Hypothalamus (tissue), 51 donors: ENCODE results near the gene VPS18.
A peak's percentile ranks its signal among the peaks of the same experiment; 100 is the strongest.

ENCODE experiments used
- DNase-seq, 51 donors: peaks; one replicate each; lab custom pipeline; 2025; lab: John Stamatoyannopoulos, UW

Gene VPS18

GRCh38 chr15:40918146-40918798, 24.0 kb downstream of the VPS18 start:
- DNase-seq = no peak

DNA sequence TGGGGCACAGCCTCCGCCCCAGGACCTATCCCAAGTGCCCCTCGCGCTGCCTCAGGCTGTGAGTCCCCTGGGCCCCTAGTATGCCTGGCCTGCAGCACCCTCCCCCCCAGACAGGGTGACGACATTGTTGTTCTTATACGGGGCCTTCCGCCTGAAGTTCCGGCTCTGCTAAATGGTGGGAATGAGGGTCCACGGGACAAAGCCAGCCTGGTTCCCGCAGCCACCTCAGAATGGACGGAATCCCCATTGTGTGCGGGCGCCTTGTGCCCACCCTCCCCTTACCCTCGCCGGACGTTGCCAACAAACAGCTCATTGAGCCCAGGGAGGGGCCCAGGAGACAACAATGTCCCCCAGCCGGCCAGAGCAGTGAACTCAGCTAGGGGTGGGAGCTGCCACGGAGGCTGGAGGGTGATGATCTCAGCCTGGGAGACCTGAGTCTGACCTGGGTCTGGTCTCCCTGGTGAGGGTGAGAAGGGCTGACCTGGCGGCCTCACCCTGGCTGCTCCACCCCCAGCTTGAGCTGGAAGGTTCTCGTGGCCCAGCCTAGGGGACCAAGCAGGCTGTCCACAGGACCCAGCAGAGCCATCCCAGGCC, 24.6 kb downstream of the VPS18 start:
- no peak for DNase-seq

DNA sequence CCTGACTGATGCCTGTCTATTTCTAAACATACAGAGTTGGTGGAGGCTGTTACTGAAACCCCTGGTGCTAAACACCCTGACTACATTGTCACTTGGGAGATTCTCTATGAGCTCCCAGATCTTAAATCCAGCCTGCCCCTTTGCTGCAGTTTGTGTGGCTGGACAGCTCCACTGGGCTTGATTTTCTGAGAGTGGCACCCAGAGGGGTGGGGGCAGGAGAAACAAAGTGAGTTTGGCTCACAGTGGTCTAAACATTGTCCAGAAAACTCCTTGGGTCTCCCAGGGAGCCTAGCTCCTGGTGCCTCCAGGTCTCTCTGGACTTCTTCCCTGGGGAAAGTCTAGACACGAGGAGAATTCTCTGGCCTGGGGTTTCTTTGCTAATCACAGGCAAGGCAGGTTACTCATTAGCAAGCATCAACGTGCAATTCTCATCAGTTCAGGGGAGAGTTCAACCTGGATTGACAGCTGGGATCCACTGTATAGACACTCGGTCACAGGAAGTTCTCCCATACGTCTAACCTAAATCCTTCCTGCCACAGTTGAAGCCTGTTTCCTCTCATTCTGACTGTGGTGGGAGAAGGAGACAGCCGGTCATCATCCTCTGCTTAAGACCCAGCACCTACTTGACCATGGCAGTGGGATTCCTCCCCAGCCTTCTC, 27.8 kb downstream of the VPS18 start:
- no peak for DNase-seq

DNA sequence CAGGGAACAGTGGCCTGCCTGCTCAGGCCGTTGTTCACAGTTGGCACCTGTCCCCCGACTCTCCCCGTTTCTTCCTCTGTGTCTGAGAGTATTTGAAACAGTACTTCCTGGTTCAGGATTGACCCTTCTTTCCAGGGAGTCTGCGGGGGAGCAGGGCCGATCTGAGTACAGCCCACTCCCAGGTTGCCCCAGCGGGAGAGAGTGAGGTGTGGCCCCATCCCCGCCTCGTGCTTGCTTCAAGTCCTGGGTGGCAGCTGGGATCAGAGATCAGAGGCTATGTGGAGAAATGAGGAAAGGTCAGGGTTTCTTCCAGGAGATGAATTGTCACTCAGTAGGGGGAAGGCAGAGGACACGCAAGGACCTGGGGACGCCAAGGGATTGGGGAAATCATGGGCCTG, 28.4 kb downstream of the VPS18 start:
- no peak for DNase-seq

DNA sequence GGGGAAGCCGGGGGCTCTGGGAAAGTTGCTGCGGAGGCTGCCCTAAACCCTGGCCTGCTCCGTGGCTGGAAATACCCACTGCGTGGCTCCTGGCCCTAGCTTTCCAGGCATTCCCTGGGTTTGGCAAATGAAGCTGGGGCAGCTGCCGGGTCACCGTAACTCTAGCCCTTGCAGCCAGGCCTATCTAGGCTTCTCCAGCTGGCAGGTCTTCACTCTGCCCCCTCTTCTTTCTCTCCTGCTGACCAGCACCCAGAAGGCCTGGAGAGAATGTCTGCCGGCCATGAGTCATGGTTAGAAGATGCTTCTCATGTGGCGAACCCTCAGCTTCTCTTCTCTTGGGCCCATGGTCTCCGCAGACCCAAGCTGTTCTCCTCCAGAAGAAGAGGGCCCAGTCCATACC, 29.3 kb downstream of the VPS18 start:
- DNase-seq = no peak

DNA sequence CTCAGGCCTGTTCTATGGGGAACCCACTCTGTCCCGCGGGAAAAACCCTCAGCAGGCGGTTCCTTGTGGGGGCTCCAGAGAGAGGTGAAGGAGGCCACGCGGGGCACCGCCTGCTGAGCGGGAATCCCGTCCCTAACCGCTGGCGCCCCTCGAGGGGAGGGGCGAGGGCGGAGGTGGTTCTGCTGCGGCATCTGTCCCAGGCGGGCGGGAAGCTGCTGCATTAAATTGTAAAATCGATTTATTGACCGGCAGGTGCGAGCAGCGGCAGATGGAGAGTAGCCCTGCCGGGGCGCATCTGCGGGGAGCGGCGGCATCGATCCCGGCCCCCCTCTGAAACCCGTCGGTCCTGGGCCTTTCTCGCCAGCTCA, 31.2 kb downstream of the VPS18 start:
- no peak for DNase-seq

GRCh38 chr15:40925863-40926658, 31.8 kb downstream of the VPS18 start:
- peak in 29 of 51 donors; percentile 10 to 65 (median 40) for DNase-seq

GRCh38 chr15:40926659-40927494, 32.6 kb downstream of the VPS18 start:
- DNase-seq = no peak

- no peak for DNase-seq
These were observed 33.2 kb downstream of the VPS18 start for GRCh38 chr15:40927495-40927872.

DNA sequence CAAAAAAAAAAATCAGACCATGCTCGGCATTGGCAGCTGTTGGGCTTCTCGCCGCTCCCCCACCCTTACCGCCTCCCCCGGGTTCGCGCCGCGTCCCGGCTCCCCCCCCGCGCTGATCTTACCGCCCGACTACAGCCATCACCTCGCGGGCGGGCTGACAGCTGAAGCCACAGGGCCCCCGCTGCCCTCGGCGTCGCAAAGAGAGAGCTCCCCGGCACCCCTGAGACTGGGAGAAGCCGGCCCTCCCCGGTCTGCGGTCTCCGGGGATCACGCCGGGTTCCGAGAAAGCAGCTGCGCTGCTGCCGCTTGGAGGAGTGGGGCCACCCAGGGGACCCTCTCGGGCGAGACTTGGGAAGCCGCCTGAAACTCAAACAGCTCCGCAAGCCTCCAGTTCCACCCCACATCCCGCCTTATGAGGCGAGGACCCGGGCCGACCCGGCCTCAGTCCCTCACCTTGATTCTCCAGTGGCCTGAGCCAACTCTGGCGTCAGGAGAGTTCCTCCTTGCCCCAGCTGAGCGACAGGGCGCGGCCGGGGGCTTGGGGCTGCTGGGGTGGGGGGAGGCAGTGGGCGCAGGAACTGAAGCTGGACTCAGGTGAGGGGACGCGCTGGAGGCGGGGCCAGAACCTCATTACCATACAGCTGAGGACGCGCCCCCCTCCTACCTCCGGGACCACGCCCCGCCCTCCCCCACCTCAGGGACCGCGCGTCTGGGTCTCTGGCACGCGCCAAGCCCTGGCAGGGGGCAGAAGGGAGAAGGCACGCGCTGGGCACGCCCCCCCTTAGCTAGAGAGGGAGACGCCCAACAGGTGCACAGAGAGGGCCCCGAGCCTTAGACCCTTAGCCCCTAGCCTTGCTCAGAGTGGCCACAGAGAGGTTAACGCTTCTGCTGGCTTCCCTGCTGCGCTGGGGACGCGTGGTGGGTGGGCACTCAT, 33.9 kb downstream of the VPS18 start:
- DNase-seq = no peak

DNA sequence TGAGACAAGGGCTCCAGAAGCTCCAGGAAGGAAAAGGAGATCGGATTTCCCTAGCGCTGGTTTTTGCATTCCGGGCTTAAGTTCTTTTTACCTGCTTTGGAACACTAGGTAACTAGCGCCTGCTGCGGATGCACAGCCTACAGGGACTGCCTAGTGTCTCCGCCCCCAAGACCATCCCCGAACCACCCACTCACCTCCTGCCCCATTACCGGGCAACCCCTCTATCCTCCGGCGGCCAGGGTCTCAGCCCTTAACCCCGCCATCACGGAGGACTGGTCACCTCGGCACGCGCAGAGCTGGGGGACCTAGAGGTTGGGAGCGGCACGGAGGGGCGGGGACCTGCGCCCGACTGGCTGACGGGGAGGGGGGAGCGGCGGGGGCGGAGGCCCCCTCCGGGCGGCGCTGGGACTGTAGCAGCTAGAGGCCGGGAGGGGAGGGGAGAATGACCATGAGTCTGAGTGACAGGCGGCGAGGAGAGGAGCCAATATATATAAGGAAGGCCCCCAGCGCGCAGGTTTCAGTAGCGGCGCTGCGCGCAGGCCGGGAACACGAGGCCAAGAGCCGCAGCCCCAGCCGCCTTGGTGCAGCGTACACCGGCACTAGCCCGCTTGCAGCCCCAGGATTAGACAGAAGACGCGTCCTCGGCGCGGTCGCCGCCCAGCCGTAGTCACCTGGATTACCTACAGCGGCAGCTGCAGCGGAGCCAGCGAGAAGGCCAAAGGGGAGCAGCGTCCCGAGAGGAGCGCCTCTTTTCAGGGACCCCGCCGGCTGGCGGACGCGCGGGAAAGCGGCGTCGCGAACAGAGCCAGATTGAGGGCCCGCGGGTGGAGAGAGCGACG, 34.8 kb downstream of the VPS18 start, which contains the start of gene DLL4:
DLL4 (plus strand) TSS at position 520 of the 839 bp plus-strand sequence. CDS start 329 bp downstream, outside the sequence.
- DNase-seq = peak in 2 of 51 donors; percentile 23 to 35

DNA sequence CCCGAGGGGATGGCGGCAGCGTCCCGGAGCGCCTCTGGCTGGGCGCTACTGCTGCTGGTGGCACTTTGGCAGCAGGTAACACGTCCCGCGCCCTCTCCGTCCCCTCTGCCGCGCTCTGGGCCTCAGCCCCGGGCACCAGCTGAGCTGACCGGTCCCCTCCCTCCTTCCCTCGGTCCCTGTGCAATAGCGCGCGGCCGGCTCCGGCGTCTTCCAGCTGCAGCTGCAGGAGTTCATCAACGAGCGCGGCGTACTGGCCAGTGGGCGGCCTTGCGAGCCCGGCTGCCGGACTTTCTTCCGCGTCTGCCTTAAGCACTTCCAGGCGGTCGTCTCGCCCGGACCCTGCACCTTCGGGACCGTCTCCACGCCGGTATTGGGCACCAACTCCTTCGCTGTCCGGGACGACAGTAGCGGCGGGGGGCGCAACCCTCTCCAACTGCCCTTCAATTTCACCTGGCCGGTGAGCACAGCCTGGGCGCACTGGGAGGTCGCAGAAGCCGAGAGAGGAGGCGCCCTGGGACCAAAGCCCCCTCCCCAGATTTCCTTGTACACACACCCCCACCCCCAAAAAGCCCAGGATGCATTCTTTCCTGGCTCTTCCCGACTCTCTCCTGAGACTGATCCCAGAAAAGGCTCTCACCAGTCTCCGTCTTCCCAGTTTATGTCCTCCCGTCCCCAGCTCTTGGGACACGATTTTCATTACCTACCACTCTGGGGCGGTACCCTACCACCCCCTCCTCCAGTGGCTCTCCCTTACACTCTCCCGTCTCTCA, 35.6 kb downstream of the VPS18 start:
- peak in 12 of 51 donors; percentile 9 to 35 (median 25) for DNase-seq

DNA sequence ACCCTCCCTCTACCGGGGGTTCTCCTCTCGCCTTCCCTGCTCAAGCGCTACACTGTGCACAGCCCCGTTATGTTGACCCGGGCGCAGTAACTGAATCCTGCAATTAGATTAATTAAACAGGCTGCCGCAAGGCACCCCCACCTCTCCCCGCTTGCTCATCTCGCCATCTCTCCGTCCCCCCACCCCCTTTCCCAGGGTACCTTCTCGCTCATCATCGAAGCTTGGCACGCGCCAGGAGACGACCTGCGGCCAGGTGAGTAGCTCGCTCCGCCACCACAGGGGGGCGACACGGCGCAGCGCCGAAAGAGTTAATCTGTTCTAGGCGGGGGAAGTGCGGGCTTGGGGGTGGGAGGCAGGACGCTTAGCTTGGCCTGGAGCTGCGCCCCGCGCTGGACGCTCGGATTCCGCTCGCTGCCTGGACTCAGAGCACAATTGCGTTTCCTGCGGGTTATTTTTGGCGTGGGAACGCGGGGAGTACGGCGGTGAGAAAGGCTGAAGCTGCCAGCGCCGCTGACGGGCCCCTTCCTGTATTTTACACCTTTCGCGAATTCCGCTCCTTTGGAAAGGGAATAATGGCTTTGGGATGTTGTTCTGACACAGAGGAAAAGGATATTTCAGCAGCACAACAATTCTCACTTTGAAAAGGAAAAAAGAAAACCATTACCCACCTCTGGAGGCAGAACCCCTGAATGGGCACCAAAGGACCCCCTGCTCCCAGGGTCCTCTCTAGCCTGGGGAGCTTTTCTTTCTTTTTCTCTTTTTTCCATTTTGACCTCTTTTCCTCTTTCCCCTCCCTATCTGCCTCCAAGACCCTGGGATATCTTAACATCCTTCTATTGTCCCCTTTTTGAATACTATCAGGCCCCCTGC, 36.4 kb downstream of the VPS18 start:
- peak in 3 of 51 donors; percentile 9 to 21 (median 10) for DNase-seq

DNA sequence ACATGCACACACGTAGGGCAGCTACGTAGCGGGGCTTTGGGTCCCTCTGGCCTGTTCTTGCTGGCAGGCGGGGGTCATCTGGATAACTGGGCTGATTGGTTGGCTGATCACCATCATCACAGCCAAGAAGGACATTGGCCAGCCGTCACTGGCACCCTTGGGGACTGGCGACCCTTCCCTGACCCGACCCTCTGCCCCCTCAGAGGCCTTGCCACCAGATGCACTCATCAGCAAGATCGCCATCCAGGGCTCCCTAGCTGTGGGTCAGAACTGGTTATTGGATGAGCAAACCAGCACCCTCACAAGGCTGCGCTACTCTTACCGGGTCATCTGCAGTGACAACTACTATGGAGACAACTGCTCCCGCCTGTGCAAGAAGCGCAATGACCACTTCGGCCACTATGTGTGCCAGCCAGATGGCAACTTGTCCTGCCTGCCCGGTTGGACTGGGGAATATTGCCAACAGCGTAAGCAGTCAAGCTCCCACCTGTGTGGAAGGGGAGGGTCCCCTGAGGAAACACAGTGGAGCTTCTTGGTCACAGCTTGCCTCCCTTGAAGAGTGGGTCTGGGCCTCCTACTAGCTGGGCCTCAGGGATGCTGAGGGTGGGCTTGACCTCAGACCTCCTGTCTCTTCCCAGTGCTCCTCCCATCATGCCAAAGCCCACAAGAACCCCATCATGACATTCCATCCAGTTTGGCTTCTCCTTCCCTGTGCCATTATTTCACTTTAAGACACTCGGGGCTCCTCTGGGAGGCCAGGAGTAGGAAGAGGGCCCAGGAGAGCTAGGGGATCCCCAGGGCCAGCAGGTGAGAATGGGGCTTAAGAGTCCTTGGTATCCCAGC, 37.3 kb downstream of the VPS18 start:
- no peak for DNase-seq

DNA sequence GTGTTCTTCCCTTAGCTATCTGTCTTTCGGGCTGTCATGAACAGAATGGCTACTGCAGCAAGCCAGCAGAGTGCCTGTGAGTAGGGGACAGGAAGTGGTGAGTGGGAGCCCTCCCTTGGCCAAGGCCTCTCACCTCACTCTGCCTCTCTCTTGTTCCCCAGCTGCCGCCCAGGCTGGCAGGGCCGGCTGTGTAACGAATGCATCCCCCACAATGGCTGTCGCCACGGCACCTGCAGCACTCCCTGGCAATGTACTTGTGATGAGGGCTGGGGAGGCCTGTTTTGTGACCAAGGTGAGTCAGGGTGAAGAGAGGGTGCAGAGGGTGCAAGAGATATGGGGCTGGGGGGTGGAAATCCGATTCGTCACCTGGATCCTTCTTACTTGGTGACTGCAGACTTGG, 37.9 kb downstream of the VPS18 start:
- no peak for DNase-seq
